ENCODE data around the gene FBXO40. TPM values are rescaled to one million over a fixed set of nuclear protein-coding genes. Genes with fewer than 3 reads are reported as not detected.

The FBXO40 gene
- polyA plus RNA-seq, 1 donor, result 3.4 TPM

- no peak for DNase-seq (ENCODE audit: low read depth)
These were observed 70.1 kb downstream of the FBXO40 start for GRCh38 chr3:121663171-121663847.

- no peak for DNase-seq (ENCODE audit: low read depth)
These were observed 72.3 kb downstream of the FBXO40 start for GRCh38 chr3:121665488-121665887.

- no peak for DNase-seq (ENCODE audit: low read depth)
These were observed 74.2 kb downstream of the FBXO40 start for GRCh38 chr3:121667333-121667732.

GRCh38 chr3:121670676-121671075 lies 77.5 kb downstream of the FBXO40 start:
- no peak for DNase-seq (ENCODE audit: low read depth)

GRCh38 chr3:121677141-121677540 lies 84.0 kb downstream of the FBXO40 start:
- DNase-seq (ENCODE audit: low read depth), result no peak

Other genes starting within 250 kb of the FBXO40 start
- gene POLQ, start 47.4 kb upstream of the FBXO40 start, polyA plus RNA-seq (ENCODE audit: insufficient read length), result 2.5 TPM
- not detected for gene ARGFX, start 25.4 kb upstream of the FBXO40 start, polyA plus RNA-seq (ENCODE audit: insufficient read length)
- 6.3 TPM for gene HCLS1, start 67.5 kb downstream of the FBXO40 start, polyA plus RNA-seq (ENCODE audit: insufficient read length)
- 44.8 TPM for gene GOLGB1, start 156.4 kb downstream of the FBXO40 start, polyA plus RNA-seq (ENCODE audit: insufficient read length)
- 18.2 TPM for gene IQCB1, start 241.7 kb downstream of the FBXO40 start, polyA plus RNA-seq (ENCODE audit: insufficient read length)
- 8.1 TPM for gene EAF2, start 241.8 kb downstream of the FBXO40 start, polyA plus RNA-seq (ENCODE audit: insufficient read length)